ENCODE data around the gene TM2D3.

TM2D3 gene

DNA sequence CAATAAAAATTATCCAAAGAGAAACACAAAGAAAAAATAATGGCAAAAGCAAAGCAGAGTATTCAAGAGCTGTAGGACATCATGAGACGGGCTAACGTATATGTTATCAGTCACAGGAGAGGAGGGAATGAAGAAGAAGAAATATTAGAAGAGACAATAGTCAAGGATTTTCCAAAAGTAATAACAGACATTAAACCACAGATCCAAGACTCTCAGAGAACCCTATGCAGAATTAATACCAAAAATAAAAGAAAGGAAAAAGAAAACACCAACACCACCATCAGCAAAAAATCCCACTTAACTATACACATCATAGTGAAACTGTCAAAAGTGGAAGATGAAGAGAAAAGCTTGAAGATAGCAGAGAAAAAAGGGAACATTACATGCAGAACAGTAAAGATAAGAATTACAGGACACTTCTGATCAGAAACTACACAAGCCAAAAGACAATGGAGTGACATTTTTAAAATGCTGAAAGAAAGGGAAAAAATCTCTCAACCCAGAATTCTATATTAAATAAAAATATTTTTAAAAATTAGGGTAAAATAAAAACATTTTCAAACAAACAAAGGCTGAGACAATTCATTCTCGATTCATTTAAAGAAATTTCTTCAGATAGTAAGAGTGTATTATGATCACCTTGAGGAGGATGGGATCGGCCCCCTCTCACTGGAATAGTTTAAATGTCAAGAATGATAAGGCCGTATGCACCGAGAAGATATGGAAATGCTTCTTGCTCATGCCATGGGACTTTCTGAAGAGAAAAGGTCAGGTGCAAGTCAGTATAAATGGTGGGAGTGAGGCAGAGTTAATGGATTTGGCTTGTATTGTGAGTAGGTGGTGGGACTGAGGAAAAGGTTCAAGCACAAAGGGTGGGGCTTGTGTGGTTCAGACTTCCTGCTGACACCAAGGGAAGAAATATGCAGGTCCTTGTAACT is 28.5 kb downstream of the TM2D3 start:
- no peak for DNase-seq (ENCODE audit: low spot score)

DNA sequence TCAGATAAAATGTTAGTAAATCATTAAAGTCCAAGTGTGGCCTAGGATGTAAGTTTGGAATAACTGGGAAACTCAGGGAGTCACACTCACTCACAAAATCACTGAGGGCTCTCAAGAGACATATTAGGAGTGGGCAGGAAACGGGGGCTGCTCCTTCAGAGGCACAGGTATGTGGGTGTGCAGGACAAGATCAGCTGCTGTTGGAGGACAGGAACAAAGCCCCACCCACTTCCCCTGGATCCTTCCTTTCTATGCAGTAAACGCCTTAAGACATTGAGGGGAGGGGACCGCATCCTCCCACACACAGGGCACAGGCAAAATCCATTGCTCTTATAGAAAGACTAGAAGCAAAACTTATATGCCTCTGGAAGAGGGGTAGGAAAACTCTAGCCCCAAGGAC is 30.2 kb downstream of the TM2D3 start:
- no peak for DNase-seq (ENCODE audit: low spot score)

- no peak for DNase-seq (ENCODE audit: low spot score)
These were observed 31.5 kb downstream of the TM2D3 start for GRCh38 chr15:101620671-101621070.

DNA sequence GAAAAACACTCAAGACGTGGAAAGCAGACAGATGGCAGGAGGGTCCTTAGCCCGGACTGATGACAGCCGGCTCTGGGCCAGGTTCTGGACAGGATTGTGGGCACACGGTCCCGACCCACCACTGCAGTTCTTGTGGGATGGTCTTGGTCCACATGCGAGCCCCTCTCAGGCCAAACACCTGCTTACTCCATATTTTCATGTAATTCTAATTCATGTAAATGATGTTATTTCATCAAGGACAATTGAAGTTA is 32.6 kb downstream of the TM2D3 start:
- no peak for DNase-seq (ENCODE audit: low spot score)

GRCh38 chr15:101618851-101619614 is 33.1 kb downstream of the TM2D3 start:
- no peak for DNase-seq (ENCODE audit: low spot score)

GRCh38 chr15:101618076-101618475 is 34.1 kb downstream of the TM2D3 start:
- DNase-seq (ENCODE audit: low spot score) = no peak

DNA sequence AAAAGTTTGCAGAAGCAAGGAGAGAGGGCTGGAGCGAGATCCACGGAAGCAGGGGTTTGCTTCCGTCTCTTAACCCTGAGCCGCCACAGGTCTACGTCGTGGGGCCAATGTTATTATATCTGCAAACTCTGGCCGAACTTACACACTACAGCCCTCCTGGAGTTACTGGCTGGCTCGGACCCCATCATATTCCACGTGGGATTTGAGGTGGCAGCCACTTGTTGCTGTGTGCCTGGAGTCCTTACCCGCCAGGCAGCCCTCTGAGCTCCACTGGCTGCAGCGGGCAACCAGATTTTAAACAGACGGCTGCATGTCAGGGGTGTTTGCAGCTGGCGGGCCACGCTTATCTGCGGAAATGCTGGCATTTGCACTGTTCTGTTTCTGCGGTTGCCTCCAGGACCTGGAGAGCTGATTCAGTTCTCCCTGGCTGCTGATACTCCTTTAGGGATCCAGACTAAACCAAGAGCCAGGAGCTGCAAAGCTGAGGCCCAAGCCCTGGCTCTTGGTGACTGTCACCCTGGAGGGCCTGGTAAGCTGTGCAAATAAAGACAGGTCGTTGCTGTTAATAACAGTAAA is 34.7 kb downstream of the TM2D3 start:
- DNase-seq (ENCODE audit: low spot score) = no peak

DNA sequence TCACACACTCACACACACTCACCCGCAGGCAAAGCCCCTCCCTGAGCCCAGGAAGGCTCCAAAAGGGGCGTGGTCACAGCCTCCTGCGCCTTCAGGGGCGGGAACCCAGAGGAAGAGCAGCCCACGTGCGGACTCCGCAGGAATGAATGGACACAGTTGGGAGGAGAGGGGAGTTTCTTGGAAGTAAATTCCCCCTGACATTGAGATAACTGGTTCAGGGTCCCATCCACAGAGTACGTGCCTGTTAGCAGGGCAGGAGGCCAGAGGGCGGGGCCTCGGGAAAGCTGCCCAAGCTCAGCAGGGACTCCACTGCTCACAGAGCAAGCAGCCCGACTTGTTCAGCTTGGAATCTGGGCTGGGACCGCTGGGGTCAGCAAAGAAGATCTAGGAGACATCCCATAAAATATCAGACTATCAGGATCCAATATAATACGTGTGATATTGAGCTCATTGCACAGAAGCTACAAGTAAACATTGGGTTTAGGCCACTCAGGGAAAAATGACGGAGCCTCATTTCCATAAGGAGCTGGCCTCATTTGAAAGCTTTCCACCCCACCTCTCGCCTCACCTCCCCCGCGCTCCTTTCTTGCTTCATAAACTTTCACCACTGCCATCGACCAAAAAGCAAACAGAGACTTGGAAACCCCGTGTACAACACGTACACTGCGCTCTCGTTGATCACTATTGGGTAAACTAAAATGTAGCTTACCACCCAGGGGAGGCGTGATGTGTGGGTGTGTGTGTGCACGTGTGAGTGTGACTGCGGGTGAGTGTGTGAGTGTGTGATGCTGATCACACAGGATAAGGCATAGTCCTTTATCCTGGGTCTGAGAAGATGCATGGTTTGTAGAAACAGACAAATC is 36.0 kb downstream of the TM2D3 start:
- no peak for DNase-seq (ENCODE audit: low spot score)

DNA sequence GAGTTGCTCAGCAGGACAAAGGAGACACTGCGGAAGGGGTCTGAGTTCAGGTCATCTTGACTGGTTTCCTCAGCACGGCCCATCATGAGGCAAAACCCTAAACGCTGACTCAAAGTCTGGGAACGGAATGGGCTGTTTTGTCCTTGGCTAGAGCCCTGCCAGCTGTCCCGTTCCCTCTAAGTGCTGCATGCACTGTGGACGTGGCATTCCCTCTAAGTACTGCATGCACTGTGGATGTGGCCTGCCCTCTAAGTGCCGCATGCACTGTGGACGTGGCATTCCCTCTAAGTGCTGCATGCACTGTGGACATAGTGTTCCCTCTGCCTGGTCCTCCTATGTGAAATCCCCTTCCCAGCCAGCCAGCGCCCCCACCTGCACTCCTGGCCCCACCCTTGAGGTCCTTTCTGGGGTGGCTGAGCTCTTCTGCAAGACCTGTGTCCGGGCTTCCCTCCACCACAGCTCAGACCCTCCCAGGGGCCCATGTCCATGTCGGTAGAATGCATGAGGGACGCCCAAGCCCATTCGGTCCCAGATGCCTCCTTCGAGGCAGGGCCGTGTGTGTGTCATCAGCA is 36.7 kb downstream of the TM2D3 start:
- DNase-seq (ENCODE audit: low spot score) = no peak

DNA sequence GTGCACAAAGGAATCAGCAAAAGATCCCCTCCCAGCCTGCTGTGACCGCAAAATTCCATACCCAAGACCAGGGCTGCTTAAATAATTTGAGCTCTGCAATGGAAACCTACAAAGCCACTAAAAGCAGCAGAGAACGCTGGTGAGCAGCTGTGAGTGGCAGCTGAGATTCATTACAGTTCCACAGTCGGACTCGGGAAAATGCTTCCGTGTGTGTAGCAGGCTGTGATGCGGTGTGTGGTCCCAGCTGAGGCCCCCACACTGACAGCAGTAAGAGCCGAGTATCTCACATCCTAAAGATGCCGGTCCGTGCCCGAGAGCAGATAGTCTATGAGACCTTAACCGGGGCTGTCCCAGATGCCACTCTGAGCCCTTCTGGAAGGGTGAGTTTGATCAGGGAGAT is 37.4 kb downstream of the TM2D3 start:
- no peak for DNase-seq (ENCODE audit: low spot score)

DNA sequence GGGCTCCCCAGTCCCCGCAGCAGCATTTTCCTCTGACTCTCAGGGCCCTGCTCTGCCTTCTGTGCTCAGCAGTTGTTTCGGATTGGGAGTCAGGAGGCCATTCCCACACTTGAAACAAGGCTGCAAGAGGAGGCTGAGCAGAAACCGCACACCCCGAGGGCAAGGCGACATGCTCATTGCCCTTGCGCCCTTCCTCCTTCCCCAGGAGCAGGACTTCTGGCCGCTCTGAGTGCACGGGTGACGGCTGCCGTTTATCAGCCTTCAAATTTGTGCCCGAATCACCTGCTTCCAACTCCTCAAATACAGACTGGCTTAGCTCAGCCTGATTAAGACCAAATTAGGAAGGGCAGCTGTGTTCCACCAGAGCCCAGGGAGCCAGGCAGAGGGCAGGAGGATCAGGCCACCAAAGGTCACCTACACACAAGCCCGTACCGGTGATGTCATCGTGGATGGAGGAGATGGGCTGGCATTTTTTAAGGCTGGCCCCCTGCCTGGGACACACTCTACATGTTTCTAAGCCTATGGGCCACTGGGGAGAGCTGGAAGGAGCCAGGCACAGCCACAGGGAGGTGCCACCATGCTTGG is 38.1 kb downstream of the TM2D3 start:
- DNase-seq (ENCODE audit: low spot score) = no peak

DNA sequence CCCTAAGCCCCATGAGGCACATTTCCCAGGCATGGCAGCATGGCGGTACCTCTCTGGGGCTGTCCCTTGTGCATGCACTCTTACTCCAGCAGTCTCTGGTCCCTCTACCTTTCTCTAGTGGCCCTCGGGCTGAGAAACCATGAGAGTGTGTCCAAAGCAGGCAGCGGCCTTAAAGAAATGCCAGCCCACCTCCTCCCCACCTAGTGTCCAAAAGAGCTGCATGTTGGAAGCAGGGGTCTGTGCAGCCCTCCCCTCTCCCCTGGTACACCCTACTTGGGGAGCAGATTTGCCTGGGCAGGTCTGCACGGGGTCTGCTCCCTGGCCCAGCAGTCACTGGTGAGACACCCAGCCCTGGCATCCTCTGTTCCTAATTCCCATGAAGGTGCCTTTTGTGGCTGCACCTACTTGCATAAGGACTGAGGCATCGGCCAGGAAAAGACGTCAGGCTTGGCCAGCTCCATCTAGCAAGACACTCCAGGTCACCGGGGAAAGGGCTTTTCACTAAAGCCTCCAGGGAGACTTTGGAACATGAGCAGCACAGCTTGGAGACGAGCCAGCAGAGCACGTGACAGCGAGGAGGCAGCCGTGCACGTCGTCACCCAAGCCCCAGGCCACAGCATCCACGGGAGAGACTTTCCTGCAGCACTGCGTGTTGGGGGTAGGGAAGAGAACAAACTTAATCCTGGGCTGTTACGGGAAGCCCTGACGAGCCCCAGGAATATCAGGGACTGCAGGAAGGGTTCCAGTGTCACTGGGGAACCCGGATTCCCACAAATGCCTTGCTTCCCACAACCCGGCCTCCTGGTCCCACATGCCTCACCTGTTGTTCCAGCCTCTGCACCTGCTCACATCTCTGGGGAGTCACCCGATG is 38.8 kb downstream of the TM2D3 start:
- DNase-seq (ENCODE audit: low spot score) = no peak

DNA sequence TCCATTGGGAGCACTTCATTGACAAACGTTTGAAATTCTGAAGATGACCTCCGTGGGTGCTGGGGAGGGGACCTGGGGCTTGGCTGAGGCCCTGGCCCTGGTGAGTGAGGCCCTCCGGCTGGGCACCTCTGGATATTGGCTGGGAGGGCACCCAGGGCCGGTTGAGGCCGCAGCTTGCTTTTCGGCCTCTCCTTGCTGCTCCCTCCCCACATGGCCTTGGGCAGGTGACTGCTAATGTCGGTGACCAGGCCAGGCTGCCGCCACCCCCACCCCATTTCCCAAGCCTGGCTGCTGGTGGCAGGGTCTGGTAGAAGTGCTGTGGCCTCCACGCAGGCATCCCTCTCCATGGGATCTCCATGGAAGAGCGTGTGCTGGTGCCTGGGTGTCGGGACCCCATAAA is 39.5 kb downstream of the TM2D3 start:
- no peak for DNase-seq (ENCODE audit: low spot score)

DNA sequence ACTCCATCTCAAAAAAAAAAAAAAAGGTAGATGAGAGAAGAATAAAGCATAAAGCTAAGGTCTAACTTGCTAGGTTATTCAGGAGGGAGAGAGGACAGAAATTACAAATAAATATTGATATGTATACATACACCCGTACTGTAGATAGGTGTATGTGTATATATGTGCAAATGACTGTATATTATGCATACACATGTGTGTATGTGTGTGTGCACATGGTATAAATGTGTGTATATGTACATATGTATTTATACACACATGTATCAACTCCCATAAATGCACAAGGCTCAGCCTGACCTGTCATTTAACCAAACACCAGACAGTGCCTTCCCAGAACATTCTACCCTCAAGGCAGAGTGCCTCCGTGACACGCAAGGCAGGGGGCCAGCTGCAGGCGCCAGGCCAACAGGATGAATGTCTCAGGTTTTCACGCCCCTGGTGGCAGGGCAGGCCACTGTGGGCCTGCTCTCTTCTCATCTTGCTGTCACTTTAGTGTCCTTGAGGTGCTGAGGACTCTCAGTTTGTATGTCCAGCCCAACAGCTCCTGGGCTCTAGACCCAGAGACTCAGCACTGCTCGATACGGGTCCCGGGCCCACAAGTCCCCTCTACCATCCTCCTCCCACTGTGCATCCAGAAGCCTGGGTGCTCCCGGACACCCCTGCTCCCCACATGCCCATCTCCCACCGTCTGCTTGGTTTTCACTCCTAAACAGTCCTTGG is 40.4 kb downstream of the TM2D3 start:
- DNase-seq (ENCODE audit: low spot score) = no peak

DNA sequence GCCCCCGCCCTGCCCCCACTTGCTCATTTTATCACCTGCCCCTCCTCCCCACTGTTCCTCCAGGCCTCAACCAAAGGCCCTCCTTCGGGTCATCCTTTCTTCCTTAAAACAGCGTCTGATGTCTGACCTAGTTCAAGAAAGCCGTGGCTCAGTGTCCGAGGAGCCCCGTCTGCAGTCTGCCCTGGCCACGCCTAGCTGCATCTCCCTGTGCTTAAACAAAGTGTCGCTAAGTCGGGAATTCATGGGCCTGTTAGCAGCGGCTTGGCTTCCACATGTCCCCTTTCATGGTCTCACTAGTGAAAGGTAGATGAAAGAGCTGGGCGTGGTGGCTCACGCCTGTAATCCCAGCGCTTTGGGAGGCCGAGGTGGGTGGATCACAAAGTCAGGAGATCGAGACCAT is 41.2 kb downstream of the TM2D3 start:
- DNase-seq (ENCODE audit: low spot score) = no peak

DNA sequence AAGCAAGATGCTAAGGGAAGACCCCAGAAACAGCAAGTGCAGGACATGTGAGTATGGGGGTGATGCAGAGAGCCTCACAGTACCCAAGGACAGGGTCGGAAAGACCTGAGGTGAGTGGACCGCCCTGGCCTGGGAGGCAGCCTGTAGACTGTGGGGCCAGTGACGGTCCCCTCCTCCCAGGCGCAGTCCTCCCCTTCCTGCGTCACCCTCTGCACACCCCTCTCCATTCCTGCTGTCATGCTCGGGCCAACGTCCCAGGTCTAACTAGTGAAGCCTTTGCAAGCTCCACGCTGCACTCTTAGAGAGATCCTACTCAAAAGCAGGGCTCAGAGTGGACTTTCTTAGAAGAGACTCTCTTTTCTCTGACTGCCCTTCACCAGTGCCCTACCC is 41.6 kb downstream of the TM2D3 start:
- DNase-seq (ENCODE audit: low spot score) = no peak

- DNase-seq (ENCODE audit: low spot score) = no peak
These were observed 42.2 kb downstream of the TM2D3 start for GRCh38 chr15:101609742-101610610.

- DNase-seq (ENCODE audit: low spot score) = no peak
These were observed 44.0 kb downstream of the TM2D3 start for GRCh38 chr15:101608201-101608600.

DNA sequence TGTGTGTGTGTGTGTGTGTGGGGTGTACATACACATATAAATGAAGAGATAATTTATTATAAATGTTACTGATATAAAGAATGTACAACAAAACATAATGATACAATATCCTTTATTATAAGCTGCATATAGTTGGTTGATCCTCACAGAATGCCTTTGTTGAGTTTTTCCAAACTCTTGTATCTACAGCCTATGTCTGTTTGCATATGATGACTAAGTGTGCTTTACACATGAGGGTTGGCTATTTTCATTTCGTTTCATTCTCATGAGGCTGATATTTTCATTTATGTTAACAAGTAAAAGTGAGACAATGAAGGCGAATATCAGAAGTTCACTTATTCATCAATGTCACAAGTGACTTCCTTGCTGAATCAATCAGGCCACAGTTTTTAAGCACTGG is 45.1 kb downstream of the TM2D3 start:
- no peak for DNase-seq (ENCODE audit: low spot score)

Data from CD4-positive, alpha-beta T cell treated with Interleukin-2 at 100 ng/mL for 4 hours (primary cell).